OCI-LY3 (cell line): Measurements from ENCODE around the gene ATP10D.

Experiments used
- H2AFZ ChIP-seq: fragments of 200-600, 300-600 bp; shearing (Covaris generic); 2 replicates; pipeline ENCODE4 v1.6.0; 2014; ENCODE audit warnings: antibody characterized with exemption, low read depth, low read length
- H3K27ac ChIP-seq: fragments of 200-600, 300-600 bp; sonication (generic); 2 replicates; pipeline ENCODE4 v1.5.1; 2014; ENCODE audit warnings: mild to moderate bottlenecking, low read length, moderate library complexity, mixed read lengths
- H3K27me3 ChIP-seq: fragments of 200-600, 300-600 bp; sonication (generic); 2 replicates; pipeline ENCODE4 v1.6.1; 2014; ENCODE audit warnings: low read depth, low read length, mixed read lengths
- H3K36me3 ChIP-seq: fragments of 200-600, 300-600 bp; sonication (generic); replicated peaks from 2 replicates; pipeline ENCODE3; 2014; ENCODE audit warnings: low read depth, low read length, mixed read lengths
- H3K4me1 ChIP-seq: fragments of 300-600, 200-600 bp; sonication (generic); 2 replicates; pipeline ENCODE4 v1.6.1; 2014; ENCODE audit warnings: low read length, mixed read lengths
- H3K4me2 ChIP-seq: fragments of 200-600, 300-600 bp; sonication (generic); 2 replicates; pipeline ENCODE4 v1.6.1; 2014; ENCODE audit warnings: low read length, mixed read lengths
- H3K4me3 ChIP-seq: fragments of 300-600, 200-600 bp; sonication (generic); 2 replicates; pipeline ENCODE4 v1.5.1; 2014; ENCODE audit warnings: antibody characterized with exemption, mild to moderate bottlenecking, low read length, moderate library complexity
- H3K79me2 ChIP-seq: fragments of 300-600, 200-600 bp; shearing (Covaris generic); 2 replicates; pipeline ENCODE4 v1.6.1; 2014; ENCODE audit warnings: mild to moderate bottlenecking, low read length, mixed read lengths
- H3K9ac ChIP-seq: fragments of 300-600, 200-600 bp; shearing (Covaris generic); 2 replicates; pipeline ENCODE4 v1.6.0; 2014; ENCODE audit warnings: mild to moderate bottlenecking, low read length, moderate library complexity
- H3K9me3 ChIP-seq: fragments of 200-600, 300-600 bp; shearing (Covaris generic); 2 replicates; pipeline ENCODE4 v1.6.1; 2014; ENCODE audit warnings: low read length, mixed read lengths; ENCODE audit not compliant: insufficient read depth
- H4K20me1 ChIP-seq: fragments of 200-600, 300-600 bp; sonication (generic); 2 replicates; pipeline ENCODE4 v1.6.1; 2016; ENCODE audit warnings: low read length, mixed read lengths; ENCODE audit not compliant: insufficient read depth
- EZH2phosphoT487 ChIP-seq: fragments of 200-600 bp; shearing (Covaris generic); IDR thresholded peaks from 2 replicates; pipeline ENCODE4 v1.6.1; 2018; ENCODE audit warnings: antibody characterized with exemption, mixed run types, low read depth
- TF ChIP-seq, protein P1 (sequence below): fragments of 200-600, 300-600 bp; sonication (generic); IDR thresholded peaks from 2 replicates; pipeline ENCODE4 v1.5.1; 2014; ENCODE audit warnings: antibody characterized with exemption, low read length, low read depth

The ATP10D gene

DNA sequence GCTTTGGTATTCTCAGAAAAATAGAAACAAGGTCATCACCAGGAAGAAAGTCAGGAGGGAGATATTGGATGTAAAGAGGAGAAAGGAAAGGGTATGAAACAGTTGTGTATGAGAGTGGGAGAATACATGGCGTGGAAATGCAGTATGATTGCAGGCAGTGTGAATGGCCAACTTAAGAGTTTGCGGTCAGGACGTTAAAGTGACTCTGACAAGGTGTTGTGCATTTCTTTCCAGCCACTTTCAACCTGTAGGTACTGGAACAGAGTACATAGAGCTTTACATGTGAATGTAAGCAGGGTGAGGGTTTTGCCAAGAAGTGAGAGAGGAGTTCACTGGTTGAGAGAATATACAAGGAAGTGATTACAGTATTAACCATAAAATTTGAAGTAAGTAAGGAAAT, 15.7 kb downstream of the ATP10D start:
- Histone ChIP-seq H3K9me3 (no peaks in the 10 kb centered on the region), H3K79me2 (no peaks in the 10 kb centered on the region), H2AFZ (no peak overlapping the region), H3K4me1 (peaks cover 24% of the 10 kb centered on the region), H3K27ac (no peak overlapping the region), H3K4me2 (no peak overlapping the region), H3K4me3 (no peak overlapping the region), H3K9ac (no peak overlapping the region), H3K27me3 (no peaks in the 10 kb centered on the region), H3K36me3 (no peaks in the 10 kb centered on the region), H4K20me1 (no peaks in the 10 kb centered on the region)
- TF ChIP-seq EZH2phosphoT487, result no peak
- TF ChIP-seq, protein P1, sequence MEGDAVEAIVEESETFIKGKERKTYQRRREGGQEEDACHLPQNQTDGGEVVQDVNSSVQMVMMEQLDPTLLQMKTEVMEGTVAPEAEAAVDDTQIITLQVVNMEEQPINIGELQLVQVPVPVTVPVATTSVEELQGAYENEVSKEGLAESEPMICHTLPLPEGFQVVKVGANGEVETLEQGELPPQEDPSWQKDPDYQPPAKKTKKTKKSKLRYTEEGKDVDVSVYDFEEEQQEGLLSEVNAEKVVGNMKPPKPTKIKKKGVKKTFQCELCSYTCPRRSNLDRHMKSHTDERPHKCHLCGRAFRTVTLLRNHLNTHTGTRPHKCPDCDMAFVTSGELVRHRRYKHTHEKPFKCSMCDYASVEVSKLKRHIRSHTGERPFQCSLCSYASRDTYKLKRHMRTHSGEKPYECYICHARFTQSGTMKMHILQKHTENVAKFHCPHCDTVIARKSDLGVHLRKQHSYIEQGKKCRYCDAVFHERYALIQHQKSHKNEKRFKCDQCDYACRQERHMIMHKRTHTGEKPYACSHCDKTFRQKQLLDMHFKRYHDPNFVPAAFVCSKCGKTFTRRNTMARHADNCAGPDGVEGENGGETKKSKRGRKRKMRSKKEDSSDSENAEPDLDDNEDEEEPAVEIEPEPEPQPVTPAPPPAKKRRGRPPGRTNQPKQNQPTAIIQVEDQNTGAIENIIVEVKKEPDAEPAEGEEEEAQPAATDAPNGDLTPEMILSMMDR, result no peak

DNA sequence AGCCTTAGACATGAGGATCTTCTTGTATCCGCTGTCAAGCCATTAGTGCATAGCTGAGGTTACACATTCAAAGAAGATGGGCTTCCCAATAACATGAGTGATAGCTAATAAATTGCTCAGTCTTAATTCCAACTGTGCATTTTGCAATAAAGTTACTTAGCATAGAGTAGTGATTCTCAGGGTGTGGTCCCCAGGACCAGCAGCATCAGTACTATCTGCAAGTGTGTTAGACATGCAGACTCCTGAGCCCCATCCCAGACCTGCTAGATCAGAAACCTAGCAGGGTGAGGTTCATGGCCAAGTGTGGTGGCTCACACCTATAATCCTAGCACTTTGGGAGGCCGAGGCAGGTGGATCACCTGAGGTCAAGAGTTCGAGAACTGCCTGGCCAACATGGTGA, 20.1 kb downstream of the ATP10D start:
- no peak for TF ChIP-seq EZH2phosphoT487
- TF ChIP-seq, protein P1, result no peak
- H3K27me3 ChIP-seq, result peaks cover 10% of the 10 kb centered on the region

DNA sequence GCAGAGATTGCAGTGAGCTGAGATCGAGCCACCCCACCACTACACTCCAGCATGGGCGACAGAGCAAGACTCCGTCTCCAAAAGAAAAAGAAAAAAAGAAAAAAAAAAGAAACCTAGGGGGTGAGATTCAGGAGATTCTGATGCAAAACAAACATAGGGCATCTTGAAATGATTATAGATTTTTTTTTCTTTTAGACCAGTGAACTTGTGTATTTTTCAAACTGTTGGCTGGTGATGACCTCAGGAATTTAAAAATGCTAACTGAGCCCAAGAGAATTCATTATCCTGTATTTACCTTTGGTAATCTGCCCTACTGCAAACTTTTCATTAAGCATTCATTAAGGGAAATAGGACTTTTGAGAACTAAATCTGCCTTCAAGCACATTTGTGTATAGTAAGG, 20.6 kb downstream of the ATP10D start:
- Histone ChIP-seq H3K36me3 (no peaks in the 10 kb centered on the region), H3K4me3 (no peak overlapping the region), H3K9me3 (no peaks in the 10 kb centered on the region), H3K4me1 (peaks cover 13% of the 10 kb centered on the region), H3K79me2 (no peaks in the 10 kb centered on the region), H4K20me1 (no peaks in the 10 kb centered on the region), H3K27me3 (peaks cover 11% of the 10 kb centered on the region), H3K27ac (no peak overlapping the region), H3K9ac (no peak overlapping the region), H3K4me2 (no peak overlapping the region), H2AFZ (no peak overlapping the region)
- TF ChIP-seq, protein P1, result no peak
- no peak for TF ChIP-seq EZH2phosphoT487

More for the DNA sequence above, 20.1 kb downstream of the ATP10D start:
- Histone ChIP-seq H3K27ac (no peak overlapping the region), H3K36me3 (no peaks in the 10 kb centered on the region), H2AFZ (no peak overlapping the region), H3K4me2 (no peak overlapping the region), H3K4me3 (no peak overlapping the region), H3K9me3 (no peaks in the 10 kb centered on the region), H3K79me2 (no peaks in the 10 kb centered on the region), H3K4me1 (peaks cover 13% of the 10 kb centered on the region), H3K9ac (no peak overlapping the region), H4K20me1 (no peaks in the 10 kb centered on the region)

DNA sequence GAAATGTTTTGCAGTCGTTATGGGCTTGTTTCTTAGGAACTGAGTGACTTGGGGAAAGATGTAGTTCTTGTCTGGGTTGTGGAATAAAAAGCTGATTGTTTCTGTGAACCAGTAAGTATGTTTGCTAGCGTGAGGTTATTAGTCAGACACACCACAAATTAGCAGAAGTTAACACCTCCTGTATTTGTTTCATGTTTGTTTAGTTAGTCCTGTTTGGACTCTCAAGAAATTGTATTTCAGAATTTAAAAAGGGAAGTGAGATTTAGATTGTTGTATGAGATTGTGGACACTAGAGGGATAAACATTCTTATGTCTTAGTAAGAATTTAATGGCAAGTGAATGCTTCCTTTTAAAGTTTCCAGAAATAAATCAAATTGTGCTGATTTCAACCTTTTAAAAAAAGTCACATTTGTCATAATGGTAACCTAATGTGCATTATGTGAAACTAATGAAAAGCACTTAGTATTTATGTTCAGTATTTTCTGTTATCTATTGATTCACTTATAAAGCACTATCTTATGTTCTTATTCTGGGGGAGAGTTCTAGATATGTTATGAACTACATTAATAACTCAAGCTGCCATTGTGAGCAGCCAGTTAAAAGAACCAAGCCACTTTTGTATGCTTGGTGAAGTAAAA, 25.6 kb downstream of the ATP10D start:
- Histone ChIP-seq H3K9me3 (no peaks in the 10 kb centered on the region), H3K79me2 (no peaks in the 10 kb centered on the region), H3K4me2 (peak overlapping the region; percentile 15), H3K4me1 (peaks cover 18% of the 10 kb centered on the region), H3K9ac (no peak overlapping the region), H3K36me3 (no peaks in the 10 kb centered on the region), H2AFZ (no peak overlapping the region), H3K27me3 (peaks cover 19% of the 10 kb centered on the region), H3K4me3 (no peak overlapping the region), H4K20me1 (no peaks in the 10 kb centered on the region), H3K27ac (no peak overlapping the region)
- TF ChIP-seq, protein P1, result peak; percentile 22; the same call in 1 of the 2 replicates
- TF ChIP-seq EZH2phosphoT487, result no peak
